GM19372 (cell line): ENCODE data around the gene SERPINA1.
"Not testable (repeated sequence)": the region's sequence is repeated elsewhere in the genome, so short reads cannot be mapped to it uniquely, and the experiment has no call there.

Experiments
- ATAC-seq: cut with Tn5 transposase; IDR thresholded peaks from one replicate; pipeline ENCODE4 v1.9.1; 2021; ENCODE audit warnings: mild to moderate bottlenecking, low read depth, moderate library complexity; ENCODE audit not compliant: unreplicated experiment

SERPINA1 gene

DNA sequence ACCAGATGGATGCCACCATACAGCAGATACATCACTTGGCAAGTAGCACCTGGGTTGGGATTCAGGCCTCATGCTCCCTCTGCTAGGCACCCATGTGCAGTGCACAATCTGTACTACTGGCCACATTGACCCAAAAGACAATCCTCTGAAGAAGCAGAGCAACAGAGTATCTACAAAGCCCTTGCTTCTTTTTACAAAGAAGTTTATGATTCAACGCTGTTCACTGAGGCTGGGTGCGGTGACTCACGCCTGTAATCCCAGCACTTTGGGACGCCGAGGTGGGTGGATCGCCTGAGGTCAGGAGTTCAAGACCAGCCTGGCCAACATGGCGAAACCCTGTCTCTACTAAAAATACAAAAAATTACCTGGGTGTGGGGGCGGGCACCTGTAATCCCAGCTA, 34.2 kb downstream of the SERPINA1 start:
- not testable (repeated sequence) for ATAC-seq

DNA sequence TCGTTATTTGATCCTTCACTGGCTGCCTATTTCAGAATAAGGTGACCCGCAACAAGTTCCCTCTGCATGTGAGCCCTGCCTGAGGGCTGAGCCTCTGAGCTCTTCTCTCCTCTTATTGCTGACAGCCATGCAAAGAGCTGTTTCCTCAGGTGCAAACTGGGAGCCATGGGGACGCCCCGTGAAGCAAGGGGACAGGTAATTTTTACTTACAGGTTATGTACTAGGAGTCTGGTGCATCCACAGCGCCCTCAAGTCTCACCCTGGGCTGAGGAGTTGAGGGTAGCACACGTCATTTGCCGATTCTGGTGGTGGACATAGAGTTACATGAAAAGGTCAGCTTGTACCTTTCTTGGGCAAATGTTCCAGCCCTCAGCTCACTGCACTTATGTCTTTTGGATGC, 39.1 kb downstream of the SERPINA1 start:
- no peak for ATAC-seq

DNA sequence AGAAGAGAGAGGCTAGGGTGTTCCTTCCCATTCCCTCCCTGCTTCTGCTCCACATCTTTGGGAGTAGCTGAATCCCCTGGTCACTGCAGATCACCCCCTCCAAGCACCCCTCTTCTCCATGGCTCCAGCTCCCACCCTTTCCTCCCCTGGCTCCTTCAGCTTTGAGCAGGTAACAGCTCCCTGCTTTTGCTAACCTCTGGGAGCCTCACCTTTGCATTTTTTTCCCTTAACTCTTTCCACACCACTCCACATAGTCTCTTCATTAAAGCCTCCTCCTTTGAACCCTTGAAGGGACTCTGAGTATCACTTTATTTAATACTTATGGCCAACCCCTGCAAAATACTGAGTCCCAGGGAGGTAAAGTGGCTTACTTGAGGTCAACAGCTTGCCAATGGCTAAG, 39.6 kb downstream of the SERPINA1 start:
- ATAC-seq: no peak

DNA sequence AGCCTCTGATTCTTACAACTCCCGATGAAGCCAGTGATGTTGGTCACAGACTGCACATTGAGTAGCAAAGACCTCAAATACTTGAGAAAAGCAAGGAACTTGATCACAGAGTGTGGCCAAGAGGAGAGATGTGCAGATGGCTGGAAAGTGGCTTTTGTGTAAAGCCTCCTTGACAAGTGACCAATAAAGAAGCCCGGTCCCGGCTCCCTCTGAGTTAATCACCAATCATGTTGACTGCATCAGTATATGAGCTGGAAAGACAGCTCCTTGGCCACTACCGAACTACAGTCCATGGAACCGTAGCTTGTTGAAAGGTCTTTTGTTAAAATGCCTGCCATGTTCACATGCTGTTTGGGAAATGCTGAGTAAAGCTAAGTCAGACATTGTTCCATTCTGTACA, 41.6 kb downstream of the SERPINA1 start:
- ATAC-seq: no peak

DNA sequence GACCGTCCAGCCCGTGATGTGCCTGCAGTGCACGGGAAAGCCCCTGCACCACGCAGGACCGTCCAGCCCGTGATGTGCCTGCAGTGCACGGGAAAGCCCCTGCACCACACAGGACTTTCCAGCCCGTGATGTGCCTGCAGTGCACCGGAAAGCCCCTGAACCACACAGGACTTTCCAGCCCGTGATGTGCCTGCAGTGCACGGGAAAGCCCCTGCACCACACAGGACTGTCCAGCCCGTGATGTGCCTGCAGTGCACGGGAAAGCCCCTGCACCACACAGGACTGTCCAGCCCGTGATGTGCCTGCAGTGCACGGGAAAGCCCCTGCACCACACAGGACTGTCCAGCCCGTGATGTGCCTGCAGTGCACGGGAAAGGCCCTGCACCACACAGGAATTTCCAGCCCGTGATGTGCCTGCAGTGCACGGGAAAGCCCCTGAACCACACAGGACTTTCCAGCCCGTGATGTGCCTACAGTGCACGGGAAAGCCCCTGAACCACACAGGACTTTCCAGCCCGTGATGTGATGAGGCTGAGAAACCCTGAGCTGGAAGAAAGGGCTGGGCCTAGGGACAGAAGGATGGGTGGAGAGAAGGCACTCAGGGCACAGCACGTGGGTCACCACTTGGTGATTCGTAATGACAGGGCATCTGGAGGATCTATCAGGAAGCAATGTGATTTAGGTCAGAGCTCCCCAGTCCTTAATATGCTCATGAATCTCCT, 42.2 kb downstream of the SERPINA1 start:
- ATAC-seq: not testable (repeated sequence)

DNA sequence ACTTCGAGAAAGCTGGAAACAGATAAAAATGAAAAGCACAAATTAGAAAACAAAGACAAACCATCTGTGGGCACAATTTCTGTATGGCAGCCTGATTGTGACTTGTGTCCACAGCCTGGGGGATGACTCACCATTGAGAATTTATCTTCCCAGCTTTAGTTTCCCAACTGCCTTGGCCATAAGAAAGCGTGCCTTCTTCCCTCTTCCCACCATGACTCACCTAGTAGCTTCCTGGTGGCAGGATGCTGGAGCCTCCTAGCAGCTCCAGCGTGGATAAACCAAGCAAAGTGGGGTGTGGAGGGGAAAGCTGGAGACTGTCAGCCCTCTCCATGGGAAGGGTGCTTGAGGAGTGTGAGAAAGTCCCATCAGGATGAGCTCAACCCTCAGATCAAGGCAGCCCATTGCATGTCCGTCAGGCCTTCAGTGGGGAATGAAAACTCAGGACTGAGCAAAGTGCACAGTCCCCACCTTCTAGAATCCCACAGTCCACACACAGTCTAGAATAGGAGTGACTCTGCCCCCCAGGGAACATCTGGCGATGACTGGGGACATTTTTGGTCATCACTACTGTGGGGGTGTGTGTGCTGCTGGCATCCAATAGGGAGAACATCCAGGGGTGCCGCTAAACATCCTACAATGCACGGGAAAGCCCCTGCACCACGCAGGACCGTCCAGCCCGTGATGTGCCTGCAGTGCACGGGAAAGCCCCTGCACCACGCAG, 42.9 kb downstream of the SERPINA1 start:
- no peak for ATAC-seq

DNA sequence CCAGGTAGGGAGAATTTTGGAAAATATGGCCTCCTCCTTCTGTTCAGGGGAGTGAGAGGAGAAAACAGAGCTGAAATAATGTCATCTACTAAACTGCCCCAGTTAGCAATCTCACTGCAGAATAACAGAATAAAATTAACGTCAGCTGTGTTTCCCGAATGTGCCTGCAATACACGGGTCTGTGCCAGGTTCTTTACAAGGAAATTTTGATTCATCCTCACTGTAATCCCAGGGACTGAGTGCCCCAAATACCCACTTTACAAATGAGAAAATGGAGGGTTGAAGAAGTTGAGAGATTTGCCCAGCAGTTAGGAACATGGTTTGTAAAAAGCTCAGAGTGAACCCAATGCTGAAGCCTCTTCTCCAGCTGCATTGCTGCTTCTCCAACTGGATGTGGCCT, 44.0 kb downstream of the SERPINA1 start:
- no peak for ATAC-seq

DNA sequence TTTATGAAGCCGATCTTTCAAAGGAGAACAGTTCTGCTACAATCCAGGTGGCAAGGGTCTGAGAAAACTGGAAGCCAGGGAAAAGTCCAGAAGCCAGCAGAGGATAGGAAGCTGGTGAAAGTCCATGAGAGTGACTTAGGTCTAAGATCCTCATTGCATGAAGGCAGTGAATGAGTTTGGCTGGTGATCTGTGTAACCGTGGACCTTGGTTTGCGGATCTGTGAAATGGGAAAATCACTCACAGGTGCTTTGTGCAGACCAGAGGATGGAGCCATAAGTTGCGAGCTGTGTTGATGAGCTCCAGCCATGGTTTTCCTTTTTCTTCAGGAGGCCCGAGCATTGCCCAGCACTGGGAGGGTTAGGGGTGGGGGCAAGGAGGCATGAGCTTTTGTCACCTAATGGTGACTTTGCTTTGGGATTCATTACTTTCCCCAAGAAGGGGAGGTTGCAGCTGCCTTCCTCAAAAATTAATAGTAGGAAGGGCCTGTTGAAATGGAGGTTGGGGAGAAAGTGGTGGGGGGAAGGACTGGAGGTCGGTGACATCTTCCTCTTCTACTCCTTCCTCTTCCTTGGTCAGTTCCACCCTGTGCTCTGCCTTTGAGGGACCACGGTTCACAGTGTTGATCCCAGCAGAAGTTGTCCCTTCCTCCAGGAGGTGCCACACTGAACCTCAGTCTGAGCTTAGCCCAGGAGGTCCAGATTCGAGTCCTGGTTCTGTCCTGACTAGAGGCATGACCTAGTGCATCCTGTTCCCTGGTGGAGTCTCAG, 45.0 kb downstream of the SERPINA1 start:
- no peak for ATAC-seq

DNA sequence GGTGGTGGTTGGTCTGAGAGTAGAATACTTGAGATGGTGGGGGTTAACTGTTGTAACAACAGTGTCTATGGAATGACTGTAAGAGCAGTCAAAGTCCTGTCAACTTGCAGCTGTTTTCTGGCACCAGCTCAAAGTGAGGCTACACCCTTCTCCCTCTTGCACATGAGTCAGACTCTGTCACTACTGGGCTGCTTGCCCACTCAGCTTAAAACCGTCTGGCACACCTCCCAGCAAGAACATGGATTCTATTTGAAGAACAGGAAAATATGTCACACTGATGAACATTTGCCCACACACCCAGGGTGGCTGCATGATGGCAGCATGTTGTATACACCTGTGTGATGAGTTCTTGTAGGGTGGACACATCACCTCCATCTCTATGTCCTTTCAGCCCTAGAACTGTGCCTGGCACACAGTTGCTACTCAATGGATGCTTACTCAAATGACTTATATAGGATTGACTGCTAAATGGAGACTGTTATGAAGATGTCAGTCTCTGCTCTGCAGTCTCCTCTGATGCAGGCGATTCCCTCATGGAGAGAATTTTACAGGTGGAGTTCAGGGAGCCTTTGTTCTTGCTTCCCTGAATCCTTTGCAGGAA, 46.0 kb downstream of the SERPINA1 start:
- no peak for ATAC-seq

DNA sequence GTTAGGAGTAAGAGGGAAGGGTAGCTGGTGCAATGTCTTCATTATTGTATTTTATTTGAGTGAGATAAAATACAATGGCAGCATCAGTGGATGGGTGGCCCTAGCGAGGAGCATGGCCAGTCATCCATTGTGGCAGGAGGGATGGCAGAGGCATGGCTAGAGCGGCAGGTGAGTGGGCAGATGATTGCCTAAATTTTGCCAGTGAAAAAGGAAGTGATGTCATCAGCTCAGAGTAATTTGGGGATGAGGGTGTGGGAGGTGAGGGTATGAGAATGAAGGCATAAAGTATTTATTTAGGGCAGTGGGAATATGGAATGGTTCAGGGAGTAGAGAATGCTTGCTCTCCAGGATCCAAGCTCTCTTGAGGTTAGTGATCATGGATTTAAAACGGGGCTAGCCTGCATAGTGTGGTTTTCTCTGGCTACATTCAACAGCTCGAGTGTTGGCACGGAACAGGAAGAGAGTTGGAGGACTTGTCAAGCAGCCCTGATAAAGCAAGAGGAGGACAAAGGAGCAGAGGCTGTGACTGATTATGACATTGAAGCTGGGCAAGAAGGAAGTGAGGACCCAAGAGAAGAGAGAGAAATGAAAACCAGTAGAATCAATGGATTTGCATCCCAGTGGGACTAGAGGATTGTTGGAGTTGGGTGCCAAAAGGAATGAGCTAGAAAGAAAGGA, 46.6 kb downstream of the SERPINA1 start:
- no peak for ATAC-seq

DNA sequence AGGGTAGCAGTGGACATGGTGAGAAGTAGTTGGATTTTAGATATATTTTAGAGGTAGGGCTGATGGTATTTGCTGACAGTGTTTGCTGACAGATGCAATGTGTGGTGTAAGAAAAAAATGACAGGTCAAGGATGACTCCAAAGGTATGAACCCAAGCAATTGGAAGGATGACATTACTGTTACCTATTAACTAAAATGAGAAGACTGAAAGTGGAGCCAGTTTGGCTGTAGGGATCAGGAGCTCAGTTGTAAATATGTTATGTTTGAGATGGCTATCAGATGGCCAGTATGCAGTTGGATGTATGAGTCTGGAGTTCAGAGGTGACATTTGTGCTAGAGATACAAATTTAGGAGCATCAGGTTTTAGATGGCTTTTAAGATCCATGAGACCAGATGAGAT, 47.9 kb downstream of the SERPINA1 start:
- no peak for ATAC-seq

DNA sequence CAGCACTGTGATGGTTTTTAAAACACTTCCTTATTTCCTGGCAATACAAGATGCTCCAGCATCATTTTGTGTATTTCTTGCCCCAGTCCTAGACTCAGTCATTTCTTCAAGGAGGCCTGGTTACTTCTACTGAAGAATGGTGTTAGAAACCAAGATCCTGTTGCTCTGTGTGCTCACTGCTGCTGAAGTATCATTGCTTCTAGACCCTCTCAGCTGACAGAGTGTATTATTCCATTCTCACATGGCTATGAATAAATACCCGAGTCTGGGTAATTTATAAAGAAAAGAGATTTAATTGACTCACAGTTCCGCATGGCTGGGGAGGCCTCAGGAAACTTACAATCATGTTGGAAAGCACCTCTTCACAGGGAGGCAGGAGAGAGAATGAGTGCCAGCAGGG, 50.4 kb downstream of the SERPINA1 start:
- no peak for ATAC-seq

DNA sequence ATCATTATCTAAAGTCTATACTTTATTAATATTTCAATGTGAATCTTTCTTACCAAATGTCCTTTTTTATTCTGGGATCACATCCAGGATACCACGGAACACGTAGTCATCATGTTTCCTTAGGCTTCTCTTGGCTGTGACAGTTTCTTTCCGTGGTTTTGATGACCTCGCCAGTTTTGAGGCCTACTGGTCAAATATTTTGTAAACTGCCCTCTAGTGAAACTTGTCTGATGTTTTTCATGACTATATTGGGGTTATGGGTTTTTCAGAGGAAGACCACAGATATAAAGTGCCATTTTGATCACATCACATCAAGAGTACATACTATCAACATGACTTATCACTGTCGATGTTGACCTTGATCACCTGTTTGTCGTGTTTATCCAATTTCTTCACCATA, 51.1 kb downstream of the SERPINA1 start:
- ATAC-seq: no peak

DNA sequence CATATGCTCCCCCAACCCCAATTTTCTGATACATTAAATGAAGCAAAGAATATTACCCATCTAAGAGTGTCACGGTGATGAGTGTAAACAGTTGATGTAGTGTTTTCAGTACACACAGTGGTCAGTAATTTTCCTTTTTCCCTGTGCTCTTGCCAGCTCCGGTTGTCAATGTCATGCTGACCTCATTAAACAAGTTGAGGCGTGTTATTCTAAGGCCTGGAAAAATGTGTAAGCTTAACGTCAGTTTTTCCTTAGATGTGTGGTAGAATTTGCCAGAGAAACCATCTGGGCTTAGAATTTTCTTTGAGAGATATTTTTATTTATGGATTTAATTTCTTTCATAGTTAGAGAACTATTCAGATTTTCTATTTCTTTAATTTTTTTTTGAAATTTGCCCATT, 53.5 kb downstream of the SERPINA1 start:
- ATAC-seq: no peak

DNA sequence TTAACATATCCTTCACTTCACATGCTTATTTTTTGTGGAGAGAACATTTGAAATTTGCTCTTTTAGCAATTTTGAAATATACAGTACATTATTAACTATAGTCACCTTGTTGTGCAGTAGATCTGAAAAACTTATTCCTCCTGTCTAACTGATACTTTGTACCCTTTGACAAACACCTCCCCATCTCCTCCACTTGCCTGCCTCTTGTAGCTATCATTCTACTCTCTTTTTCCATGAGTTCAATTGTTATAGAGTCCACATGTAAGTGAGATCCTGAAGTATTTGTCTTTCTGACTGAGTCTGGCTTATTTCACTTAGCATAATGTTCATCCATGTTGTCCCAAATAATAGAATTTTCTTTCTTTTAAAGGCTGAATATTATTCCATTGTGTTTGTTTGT, 55.8 kb downstream of the SERPINA1 start:
- no peak for ATAC-seq

DNA sequence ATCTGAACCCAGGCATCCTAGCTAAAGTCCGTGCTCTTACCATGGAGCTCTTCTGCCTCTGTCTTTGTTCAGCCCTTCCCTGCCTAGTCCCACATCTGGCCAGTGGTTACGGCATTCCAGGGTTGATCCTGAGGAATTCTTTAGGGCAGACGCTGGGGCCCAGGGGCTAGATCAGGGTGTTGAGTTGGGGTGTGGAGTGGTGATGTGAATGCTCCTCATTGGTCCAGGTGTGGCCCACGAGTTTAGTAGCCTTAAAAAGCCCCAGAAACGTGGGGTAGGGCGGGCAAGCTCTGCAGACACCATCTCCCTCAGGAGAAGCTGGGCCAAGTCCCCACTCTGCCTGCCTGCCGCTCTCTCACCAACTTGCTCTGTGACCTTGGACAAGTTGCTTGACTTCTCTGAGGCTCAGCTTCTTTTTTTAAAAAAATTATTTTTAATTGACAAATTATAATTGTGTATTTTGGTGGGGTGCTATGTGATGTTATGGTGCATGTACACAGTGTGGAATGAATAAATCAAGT, 56.3 kb downstream of the SERPINA1 start:
- ATAC-seq: no peak

DNA sequence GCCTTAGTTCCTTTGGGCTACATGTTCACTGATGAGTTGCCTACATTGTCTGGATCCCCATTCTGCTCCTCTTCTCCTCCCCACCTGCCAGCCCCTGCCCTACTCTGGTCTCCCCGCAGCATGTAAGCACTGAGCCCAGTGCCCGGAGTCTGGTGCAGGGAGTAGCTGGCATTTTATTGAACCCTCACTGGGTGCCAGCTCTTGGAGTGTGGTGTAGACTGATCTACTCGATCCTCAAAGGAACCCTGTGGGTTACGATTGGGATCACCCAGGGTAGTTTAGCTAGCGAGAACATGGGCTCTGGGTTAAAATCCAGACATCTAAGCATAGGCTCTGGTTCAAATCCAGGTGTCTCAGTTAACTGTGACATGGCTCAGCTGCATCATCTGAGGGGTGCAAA, 56.9 kb downstream of the SERPINA1 start:
- ATAC-seq: no peak

DNA sequence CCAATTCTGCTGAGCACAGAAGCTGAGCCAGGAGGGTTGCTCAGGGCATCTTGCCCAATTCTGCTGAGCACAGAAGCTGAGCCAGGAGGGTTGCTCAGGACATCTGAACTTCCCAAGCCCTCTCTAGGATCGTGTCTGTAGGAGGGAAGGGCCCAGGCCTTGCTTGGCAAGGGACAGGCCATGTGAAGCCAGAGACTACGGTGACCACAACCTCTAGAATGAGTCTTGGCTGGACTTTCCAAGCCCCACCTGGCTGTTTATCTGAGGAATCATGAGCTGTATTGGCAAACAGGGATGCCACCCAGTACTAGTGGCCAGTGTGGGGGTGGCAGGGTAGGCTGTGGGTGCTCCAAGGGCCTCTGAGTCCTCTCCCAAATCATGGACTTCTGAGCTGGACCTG, 57.5 kb downstream of the SERPINA1 start:
- no peak for ATAC-seq

DNA sequence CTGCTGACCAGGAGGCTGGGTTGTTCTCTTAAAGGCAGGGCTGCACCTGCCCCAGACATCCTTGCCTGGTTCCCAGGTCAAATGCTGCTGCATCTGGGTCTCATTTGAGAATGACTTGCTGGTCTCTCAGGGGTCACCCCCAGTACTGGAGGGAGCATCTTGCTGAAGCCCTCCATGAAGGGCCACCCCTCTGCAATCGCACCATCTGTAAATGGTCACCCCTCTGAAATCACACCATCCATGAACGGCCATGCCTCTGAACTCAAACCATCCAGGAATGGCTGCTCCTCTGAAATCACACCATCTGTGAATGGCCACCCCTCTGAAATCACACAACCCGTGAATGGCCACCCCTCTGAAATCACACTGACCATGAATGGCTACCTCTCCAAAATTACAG, 58.0 kb downstream of the SERPINA1 start:
- no peak for ATAC-seq

DNA sequence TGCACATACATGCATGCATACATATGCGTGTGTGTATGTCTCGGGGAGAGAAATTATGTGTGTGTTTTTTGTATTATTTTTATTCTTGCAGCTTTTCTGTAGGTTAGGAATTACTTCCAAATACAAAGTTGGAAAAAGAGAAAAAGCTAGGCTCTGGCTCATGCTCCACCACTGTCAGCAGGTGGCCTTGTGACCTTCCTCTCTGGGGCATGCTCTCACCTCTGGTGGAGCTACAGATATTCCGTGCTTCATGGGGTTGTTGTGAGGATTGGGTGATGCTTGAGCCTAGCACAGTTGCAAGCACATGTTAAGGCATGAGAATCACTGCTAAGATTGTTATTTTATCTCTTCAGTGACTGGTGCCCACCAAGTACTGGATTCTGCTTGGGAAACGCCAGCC, 58.5 kb downstream of the SERPINA1 start:
- no peak for ATAC-seq
